HEK293 (cell line): ENCODE data around the gene SAMHD1.

Source experiments
- CTCF ChIA-PET: fragments of 350-600 bp; formaldehyde crosslinking; extraction: SDS; loops from one replicate; lab custom pipeline; 2021; ENCODE audit warnings: antibody characterized with exemption; lab: Yijun Ruan, JAX
- POLR2A ChIA-PET: fragments of 300-600 bp; formaldehyde crosslinking; extraction: SDS; loops from one replicate; lab custom pipeline; 2020; ENCODE audit warnings: antibody characterized with exemption, inconsistent platforms; lab: Yijun Ruan, JAX
- H3K27ac ChIP-seq: fragments of 200-500 bp; sonication (Bioruptor generic); 2 replicates; pipeline ENCODE4 v1.5.1; 2014; ENCODE audit warnings: low read depth, low read length, control low read depth, inconsistent platforms; ENCODE audit errors: extremely low read depth
- H3K36me3 ChIP-seq, 2 experiments: fragments of 200-500 bp in 1 of 2; sonication (Bioruptor generic) in 1 of 2; 1 replicate in 1 of 2; 2 replicates in 1 of 2; pipeline ENCODE4 v1.5.1; 2014 to 2017; ENCODE audit warnings: inconsistent platforms in 2 of 2, low read length in 2 of 2; ENCODE audit not compliant: control insufficient read depth in 2 of 2, insufficient read depth in 1 of 2
- H3K4me1 ChIP-seq: fragments of 200-500 bp; sonication (Bioruptor generic); 2 replicates; pipeline ENCODE4 v1.5.1; 2014; ENCODE audit warnings: mild to moderate bottlenecking, low read length, inconsistent platforms; ENCODE audit not compliant: control insufficient read depth, insufficient read depth
- H3K4me3 ChIP-seq: 2 replicates; pipeline ENCODE4 v1.5.1; 2011; ENCODE audit warnings: low read depth, mild to moderate bottlenecking, control low read depth, low read length, moderate library complexity
- H3K9me3 ChIP-seq: fragments of 200-500 bp; sonication (Bioruptor generic); 2 replicates; pipeline ENCODE4 v1.5.1; 2014; ENCODE audit warnings: low read depth, low read length, inconsistent platforms; ENCODE audit not compliant: control insufficient read depth, insufficient read depth
- ATF2 ChIP-seq: fragments of 450-650 bp; formaldehyde crosslinking; IDR thresholded peaks from 2 replicates; pipeline ENCODE4 v1.5.1; 2016; ENCODE audit warnings: missing biosample characterization, missing genetic modification characterization, low read depth
- CTCF ChIP-seq: fragments of 450-650 bp; formaldehyde crosslinking; IDR thresholded peaks from 2 replicates; pipeline ENCODE4 v1.5.1; 2016; ENCODE audit warnings: missing biosample characterization, missing genetic modification characterization
- GFI1B ChIP-seq: fragments of 450-650 bp; formaldehyde crosslinking; IDR thresholded peaks from 2 replicates; pipeline ENCODE4 v1.5.1; 2016; ENCODE audit warnings: missing biosample characterization, missing genetic modification characterization
- GLI2 ChIP-seq: fragments of 450-650 bp; formaldehyde crosslinking; IDR thresholded peaks from 2 replicates; pipeline ENCODE4; 2017; ENCODE audit warnings: missing biosample characterization, missing genetic modification characterization, low read depth, borderline replicate concordance
- HIC1 ChIP-seq: fragments of 450-650 bp; formaldehyde crosslinking; IDR thresholded peaks from 2 replicates; pipeline ENCODE4 v1.5.1; 2016; ENCODE audit warnings: missing biosample characterization, missing genetic modification characterization
- OVOL3 ChIP-seq: fragments of 450-650 bp; formaldehyde crosslinking; IDR thresholded peaks from 2 replicates; pipeline ENCODE4 v1.5.1; 2016; ENCODE audit warnings: missing biosample characterization, missing genetic modification characterization
- PRDM6 ChIP-seq: fragments of 450-650 bp; formaldehyde crosslinking; IDR thresholded peaks from 2 replicates; pipeline ENCODE4 v1.5.1; 2017; ENCODE audit warnings: missing biosample characterization, missing genetic modification characterization
- SP2 ChIP-seq: fragments of 450-650 bp; formaldehyde crosslinking; IDR thresholded peaks from 2 replicates; pipeline ENCODE4 v1.5.1; 2016; ENCODE audit warnings: missing biosample characterization, missing genetic modification characterization
- ZBTB49 ChIP-seq: fragments of 450-650 bp; formaldehyde crosslinking; IDR thresholded peaks from 2 replicates; pipeline ENCODE4 v1.5.1; 2016; ENCODE audit warnings: missing biosample characterization, missing genetic modification characterization, low read depth
- ZFHX2 ChIP-seq: fragments of 450-650 bp; formaldehyde crosslinking; conservative IDR thresholded peaks from 2 replicates; pipeline ENCODE4 v1.5.1; 2016; ENCODE audit warnings: missing biosample characterization, missing genetic modification characterization
- ZNF10 ChIP-seq: fragments of 450-650 bp; formaldehyde crosslinking; IDR thresholded peaks from 2 replicates; pipeline ENCODE4 v1.5.1; 2017; ENCODE audit warnings: missing biosample characterization, missing genetic modification characterization
- ZNF174 ChIP-seq: fragments of 450-650 bp; formaldehyde crosslinking; IDR thresholded peaks from 2 replicates; pipeline ENCODE4 v1.5.0; 2017; ENCODE audit warnings: missing biosample characterization, mild to moderate bottlenecking, missing genetic modification characterization
- ZNF274 ChIP-seq, 2 experiments: fragments of 200-500 bp in 1 of 2; fragments of 450-650 bp in 1 of 2; sonication (Bioruptor generic) in 1 of 2; formaldehyde crosslinking in 1 of 2; IDR thresholded peaks; 2 replicates each; pipeline versions ENCODE4 v1.5.1 to v1.6.1; 2014 to 2016; ENCODE audit warnings: borderline replicate concordance in 1 of 2, inconsistent platforms in 1 of 2, low read length in 1 of 2, missing biosample characterization in 1 of 2, missing genetic modification characterization in 1 of 2
- ZNF280D ChIP-seq: fragments of 450-650 bp; formaldehyde crosslinking; IDR thresholded peaks from 2 replicates; pipeline ENCODE4 v1.5.1; 2016; ENCODE audit warnings: missing biosample characterization, missing genetic modification characterization
- ZNF513 ChIP-seq: fragments of 450-650 bp; IDR thresholded peaks from 2 replicates; pipeline ENCODE4 v1.5.1; 2018; ENCODE audit warnings: missing biosample characterization, missing genetic modification characterization
- ZNF624 ChIP-seq: fragments of 450-650 bp; formaldehyde crosslinking; IDR thresholded peaks from 2 replicates; pipeline ENCODE4 v1.5.1; 2017; ENCODE audit warnings: missing biosample characterization, missing genetic modification characterization
- ZNF639 ChIP-seq: fragments of 450-650 bp; formaldehyde crosslinking; IDR thresholded peaks from 2 replicates; pipeline ENCODE4 v1.5.1; 2016; ENCODE audit warnings: missing biosample characterization, missing genetic modification characterization
- ZNF660 ChIP-seq: fragments of 450-650 bp; IDR thresholded peaks from 2 replicates; pipeline ENCODE4 v1.5.1; 2018; ENCODE audit warnings: missing biosample characterization, mild to moderate bottlenecking, missing genetic modification characterization

The SAMHD1 gene

GRCh38 chr20:36851490-36851889 lies 100.0 kb downstream of the SAMHD1 start:
- no peaks in the 10 kb centered on the region for H3K4me1 ChIP-seq

More at GRCh38 chr20:36851490-36851889, 100.0 kb downstream of the SAMHD1 start:
- Histone ChIP-seq H3K4me3 (no peak overlapping the region), H3K9me3 (no peaks in the 10 kb centered on the region), H3K36me3 (peaks cover 0 to 7% of the 10 kb centered on the region in 2 experiments; a peak in 2 of 3 replicates), H3K27ac (no peak overlapping the region)
- POLR2A ChIA-PET: interaction anchor here (0.5 kb wide), 1 partner anchor 30 kb away, joined by 3 read pairs; no protein-coding TSS in a partner anchor
- CTCF ChIA-PET: no interaction called here
- no peak for TF ChIP-seq PRDM6
- no peak for TF ChIP-seq ZNF10 (tag by site-specific recombination)
- TF ChIP-seq ZBTB49 (tag by site-specific recombination): no peak
- TF ChIP-seq GFI1B (tag by site-specific recombination): no peak
- TF ChIP-seq ZNF639: no peak
- no peak for TF ChIP-seq OVOL3 (tag by site-specific recombination)
- TF ChIP-seq HIC1 (tag by site-specific recombination): no peak
- TF ChIP-seq ZFHX2: no peak
- no peak for TF ChIP-seq ZNF624 (tag by site-specific recombination)
- no peak for TF ChIP-seq ZNF274 (IDR thresholded peaks at IDR 0.05; ENCODE audit: low read length)
- no peak for TF ChIP-seq ZNF274 (tag by site-specific recombination; IDR thresholded peaks at IDR 0.05; ENCODE audit: borderline replicate concordance)
- no peak for TF ChIP-seq ZNF174
- TF ChIP-seq ZNF513 (tag by site-specific recombination): no peak
- no peak for TF ChIP-seq ZNF280D
- TF ChIP-seq SP2 (tag by site-specific recombination): no peak
- no peak for TF ChIP-seq ZNF660 (tag by site-specific recombination)
- no peak for TF ChIP-seq CTCF (tag by site-specific recombination)
- no peak for TF ChIP-seq ATF2
- TF ChIP-seq GLI2 (tag by site-specific recombination): no peak
- TF ChIP-seq, all 188 proteins: peak for 0
